ENCODE measurements around the gene BIN1.

BIN1 gene

GRCh38 chr2:127103243-127104165 lies 3.5 kb downstream of the BIN1 start:
- no peak for DNase-seq

- DNase-seq = no peak
Observed at GRCh38 chr2:127102521-127103242, 4.3 kb downstream of the BIN1 start.

- DNase-seq = no peak
Observed at GRCh38 chr2:127101756-127102477, 5.0 kb downstream of the BIN1 start.

GRCh38 chr2:127101048-127101611 lies 5.8 kb downstream of the BIN1 start:
- no peak for DNase-seq

- no peak for DNase-seq
Observed at GRCh38 chr2:127100251-127101047, 6.5 kb downstream of the BIN1 start.

GRCh38 chr2:127098711-127099110 lies 8.2 kb downstream of the BIN1 start:
- DNase-seq = no peak

- DNase-seq = no peak
Observed at GRCh38 chr2:127097841-127098651, 8.9 kb downstream of the BIN1 start.

GRCh38 chr2:127097471-127097765 lies 9.5 kb downstream of the BIN1 start:
- no peak for DNase-seq

- no peak for DNase-seq
Observed at GRCh38 chr2:127096718-127097470, 10.1 kb downstream of the BIN1 start.

GRCh38 chr2:127096280-127096679 lies 10.7 kb downstream of the BIN1 start:
- no peak for DNase-seq

- DNase-seq = no peak
Observed at GRCh38 chr2:127095784-127096183, 11.2 kb downstream of the BIN1 start.

GRCh38 chr2:127095367-127095641 lies 11.7 kb downstream of the BIN1 start:
- DNase-seq = no peak

GRCh38 chr2:127094509-127095366 lies 12.2 kb downstream of the BIN1 start:
- no peak for DNase-seq

GRCh38 chr2:127093648-127094210 lies 13.2 kb downstream of the BIN1 start:
- no peak for DNase-seq

GRCh38 chr2:127092901-127093516 lies 13.9 kb downstream of the BIN1 start:
- no peak for DNase-seq

GRCh38 chr2:127092306-127092705 lies 14.6 kb downstream of the BIN1 start:
- DNase-seq = no peak

GRCh38 chr2:127091886-127092285 lies 15.1 kb downstream of the BIN1 start:
- DNase-seq = no peak

GRCh38 chr2:127091148-127091547 lies 15.8 kb downstream of the BIN1 start:
- no peak for DNase-seq
